Mucosa of descending colon (tissue), 3 donors: Measurements from ENCODE around the gene ST6GAL1. TPM values are rescaled to one million over a fixed set of nuclear protein-coding genes. Genes with fewer than 3 reads are reported as not detected.

Source experiments
- ATAC-seq: fragments of 200-7000 bp; cut with Tn5 transposase; one replicate; pipeline ENCODE4 v1.9.1; 2020; ENCODE audit warnings: mild to moderate bottlenecking, moderate library complexity
- DNase-seq, 3 donors: peaks; one replicate each; pipeline ENCODE4 v3.0.0-alpha.2; 2020
- H3K36me3 ChIP-seq: fragments of 200-600 bp; one replicate; pipeline ENCODE4 v1.8.0; 2021; ENCODE audit warnings: low read depth, mild to moderate bottlenecking
- H3K4me1 ChIP-seq: fragments of 200-600 bp; one replicate; pipeline ENCODE4 v1.8.0; 2021; ENCODE audit warnings: low read depth, mild to moderate bottlenecking
- H3K4me3 ChIP-seq: fragments of 200-600 bp; one replicate; pipeline ENCODE4 v1.8.0; 2021; ENCODE audit warnings: mild to moderate bottlenecking
- H3K9me3 ChIP-seq: fragments of 200-600 bp; one replicate; pipeline ENCODE4 v1.8.0; 2021; ENCODE audit warnings: mild to moderate bottlenecking
- CTCF ChIP-seq: fragments of 200-600 bp; IDR thresholded peaks from one replicate; pipeline ENCODE4 v1.8.0; 2022; ENCODE audit warnings: antibody characterized with exemption, mild to moderate bottlenecking
- intact Hi-C, 2 donors: fragments of 100-400 bp; cut with DNase I in 1 of 2; cut with micrococcal nuclease in 1 of 2; formaldehyde crosslinking; loops; one replicate each; pipeline versions ENCODE4 v1.11.0 to v1.11.1; 2022; cut with DNase I, micrococcal nuclease
- total RNA-seq, 3 donors: library from RNA; stranded (reverse); fragmentation: NEBNext Ultra II Directional in 2 of 3; extraction: Animal tissue kit (Norgen Biotek cat#: 25700) in 2 of 3; gene quantifications; one replicate each; pipeline versions ENCODE4 v1.2.1 to v1.2.4, GENCODE V29; 2021 to 2023
- donor health status: DM: no; HTN: no; CAD: no; lungs with moderate emphysema.
- donor health status: DM: no; HTN: no; CAD: no.
- donor health status: DM: no; HTN: yes; CAD: no.

Gene ST6GAL1
- total RNA-seq, 3 donors from 2014 or later, result 23.5 to 58.9 (median 53.6) TPM

- Histone ChIP-seq H3K36me3 (no peaks in the 10 kb centered on the region), H3K4me1 (no peaks in the 10 kb centered on the region), H3K4me3 (no peak overlapping the region), H3K9me3 (no peaks in the 10 kb centered on the region)
- no peak for TF ChIP-seq CTCF
- DNase-seq (peak in 1 of 3 donors; percentile 32), ATAC-seq (peak; percentile 57)
- intact Hi-C loops, result no loop called here
These were observed 97.4 kb downstream of the ST6GAL1 start for GRCh38 chr3:187027531-187028278.

GRCh38 chr3:187031934-187032333, 101.6 kb downstream of the ST6GAL1 start:
- no peaks in the 10 kb centered on the region for H3K36me3 ChIP-seq
- DNase-seq (no peak), ATAC-seq (no peak)
- H3K4me1 ChIP-seq, result no peaks in the 10 kb centered on the region
- intact Hi-C loops, result no loop called here
- H3K9me3 ChIP-seq, result peaks cover 3% of the 10 kb centered on the region
- H3K4me3 ChIP-seq, result no peak overlapping the region
- no peak for TF ChIP-seq CTCF

- Histone ChIP-seq H3K4me3 (no peak overlapping the region), H3K36me3 (no peaks in the 10 kb centered on the region), H3K4me1 (peaks cover 18% of the 10 kb centered on the region), H3K9me3 (peaks cover 3% of the 10 kb centered on the region)
- no peak for TF ChIP-seq CTCF
- intact Hi-C loops, result no loop called here
- ATAC-seq (no peak), DNase-seq (no peak)
These were observed 106.1 kb downstream of the ST6GAL1 start for GRCh38 chr3:187036394-187036793.

GRCh38 chr3:187039100-187039722, 108.9 kb downstream of the ST6GAL1 start:
- ATAC-seq, result peak; percentile 32
- no peak overlapping the region for H3K4me3 ChIP-seq
- intact Hi-C loops, result no loop called here
- no peaks in the 10 kb centered on the region for H3K36me3 ChIP-seq
- TF ChIP-seq CTCF, result no peak
- peaks cover 3% of the 10 kb centered on the region for H3K9me3 ChIP-seq
- DNase-seq, result peak in 1 of 3 donors; percentile 36
- H3K4me1 ChIP-seq, result peaks cover 25% of the 10 kb centered on the region

- ATAC-seq, result peak; percentile 83
- intact Hi-C loops, result no loop called here
- Histone ChIP-seq H3K9me3 (peaks cover 1% of the 10 kb centered on the region), H3K4me3 (no peak overlapping the region), H3K36me3 (no peaks in the 10 kb centered on the region), H3K4me1 (peaks cover 27% of the 10 kb centered on the region)
- no peak for TF ChIP-seq CTCF
- DNase-seq, result peak in 2 of 3 donors; percentile 48 to 59
These were observed 109.5 kb downstream of the ST6GAL1 start for GRCh38 chr3:187039723-187040414.
